Endothelial cell (in vitro differentiated cells): Measurements from ENCODE around the gene SYF2. TPM values are rescaled to one million over a fixed set of nuclear protein-coding genes. Genes with fewer than 3 reads are reported as not detected.

Experiments used
- DNase-seq: peaks from one replicate; pipeline ENCODE4 v3.0.0; 2021; ENCODE audit warnings: low spot score
- H3K27ac Mint-ChIP-seq: one replicate; pipeline ENCODE4 v1.8.0; 2021; ENCODE audit warnings: mixed read lengths, inconsistent platforms; ENCODE audit not compliant: unreplicated experiment
- H3K27me3 Mint-ChIP-seq: one replicate; pipeline ENCODE4 v1.8.0; 2021; ENCODE audit warnings: mild to moderate bottlenecking, moderate library complexity, mixed read lengths, inconsistent platforms; ENCODE audit not compliant: unreplicated experiment
- H3K36me3 Mint-ChIP-seq: one replicate; pipeline ENCODE4 v1.8.0; 2021; ENCODE audit warnings: mild to moderate bottlenecking, low read depth, mixed read lengths, inconsistent platforms; ENCODE audit not compliant: unreplicated experiment
- H3K4me1 Mint-ChIP-seq: one replicate; pipeline ENCODE4 v1.8.0; 2021; ENCODE audit warnings: mild to moderate bottlenecking, mixed read lengths, inconsistent platforms; ENCODE audit not compliant: unreplicated experiment
- H3K4me3 Mint-ChIP-seq: one replicate; pipeline ENCODE4 v1.8.0; 2021; ENCODE audit warnings: mild to moderate bottlenecking, mixed read lengths, inconsistent platforms; ENCODE audit not compliant: unreplicated experiment
- H3K9me3 Mint-ChIP-seq: one replicate; pipeline ENCODE4 v1.8.0; 2021; ENCODE audit warnings: mixed read lengths, inconsistent platforms; ENCODE audit not compliant: unreplicated experiment
- CTCF ChIP-seq: fragments of 200-600 bp; sonication (generic); IDR thresholded peaks from one replicate; pipeline ENCODE4 v1.5.0; 2021; ENCODE audit warnings: antibody characterized with exemption; ENCODE audit not compliant: unreplicated experiment
- total RNA-seq: library from RNA; stranded (reverse); fragmentation: NEBNext Ultra II Directional; extraction: Animal tissue kit (Norgen Biotek cat#: 25700); gene quantifications from one replicate; pipeline ENCODE4 v1.2.1, GENCODE V29; 2021; ENCODE audit not compliant: unreplicated experiment

The SYF2 gene
- total RNA-seq, 1 donor from 2014 or later, result 34.9 TPM

GRCh38 chr1:25209516-25209915 lies 22.8 kb downstream of the SYF2 start:
- H3K9me3 Mint-ChIP-seq, result no peaks in the 10 kb centered on the region
- H3K27me3 Mint-ChIP-seq, result no peaks in the 10 kb centered on the region

GRCh38 chr1:25208561-25209222 lies 23.6 kb downstream of the SYF2 start:
- no peak for TF ChIP-seq CTCF
- Mint-ChIP-seq H3K9me3 (no peaks in the 10 kb centered on the region), H3K36me3 (no peaks in the 10 kb centered on the region), H3K27me3 (no peaks in the 10 kb centered on the region), H3K27ac (no peak overlapping the region), H3K4me1 (peaks cover 14% of the 10 kb centered on the region), H3K4me3 (no peak overlapping the region)
- DNase-seq, result no peak

More at GRCh38 chr1:25209516-25209915, 22.8 kb downstream of the SYF2 start:
- TF ChIP-seq CTCF, result no peak
- H3K36me3 Mint-ChIP-seq, result no peaks in the 10 kb centered on the region
- H3K4me3 Mint-ChIP-seq, result no peak overlapping the region
- no peak for DNase-seq
- no peak overlapping the region for H3K27ac Mint-ChIP-seq
- H3K4me1 Mint-ChIP-seq, result peaks cover 14% of the 10 kb centered on the region

GRCh38 chr1:25208092-25208491 lies 24.2 kb downstream of the SYF2 start:
- Mint-ChIP-seq H3K4me1 (peaks cover 14% of the 10 kb centered on the region), H3K4me3 (no peak overlapping the region), H3K27me3 (no peaks in the 10 kb centered on the region), H3K36me3 (no peaks in the 10 kb centered on the region), H3K27ac (no peak overlapping the region), H3K9me3 (no peaks in the 10 kb centered on the region)
- TF ChIP-seq CTCF, result no peak
- DNase-seq, result no peak

- Mint-ChIP-seq H3K4me3 (no peak overlapping the region), H3K27ac (no peak overlapping the region), H3K9me3 (no peaks in the 10 kb centered on the region), H3K36me3 (no peaks in the 10 kb centered on the region), H3K4me1 (peaks cover 14% of the 10 kb centered on the region), H3K27me3 (peaks cover 4% of the 10 kb centered on the region)
- no peak for TF ChIP-seq CTCF
- no peak for DNase-seq
These were observed 26.1 kb downstream of the SYF2 start for GRCh38 chr1:25206201-25206600.

- Mint-ChIP-seq H3K4me3 (no peak overlapping the region), H3K4me1 (peaks cover 14% of the 10 kb centered on the region), H3K27ac (no peak overlapping the region), H3K9me3 (no peaks in the 10 kb centered on the region), H3K27me3 (peaks cover 4% of the 10 kb centered on the region), H3K36me3 (no peaks in the 10 kb centered on the region)
- no peak for TF ChIP-seq CTCF
- DNase-seq, result no peak
These were observed 26.5 kb downstream of the SYF2 start for GRCh38 chr1:25205786-25206185.
